ENCODE measurements around the gene BRINP1.

DNA sequence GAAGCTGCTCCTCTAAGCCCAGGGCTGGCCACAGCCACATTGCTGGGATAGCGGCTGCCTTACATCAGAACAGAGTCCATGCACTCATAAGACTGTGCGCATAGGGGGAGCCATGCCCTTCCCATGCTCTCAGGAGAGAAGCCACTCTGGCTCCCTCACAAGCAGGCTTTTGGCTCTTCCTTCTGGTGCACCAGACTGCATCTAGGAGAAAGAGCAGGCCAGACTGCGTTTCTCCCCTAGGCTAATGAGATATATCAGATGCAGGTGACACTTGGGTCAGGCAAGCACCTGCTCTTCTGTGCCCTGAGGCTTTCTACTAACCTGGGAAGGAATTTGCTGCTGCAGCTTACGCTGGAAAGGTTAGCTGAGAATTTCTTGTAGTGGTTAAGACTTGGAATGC, 43.2 kb upstream of the BRINP1 start:
- TF ChIP-seq POLR2AphosphoS5 (IDR thresholded peaks at IDR 0.05; ENCODE audit: low read depth) (no peak), CTCF (IDR thresholded peaks at IDR 0.05; ENCODE audit: insufficient read depth, low read length) (no peak), GABPA (IDR thresholded peaks at IDR 0.05; ENCODE audit: low read depth) (no peak), REST (IDR thresholded peaks at IDR 0.05; ENCODE audit: insufficient replicate concordance, low read depth) (no peak)

All from HL-60 (cell line).